ENCODE data around the gene KIFC3. TPM values are rescaled to one million over a fixed set of nuclear protein-coding genes. Genes with fewer than 3 reads are reported as not detected.

The KIFC3 gene
- total RNA-seq, 4 donors from 2014 or later = 116 to 206 (median 164) TPM

GRCh38 chr16:57775661-57776469, 26.4 kb downstream of the KIFC3 start:
- H3K4me3 ChIP-seq (ENCODE audit: low read depth, poor library complexity, severe bottlenecking) = no peak overlapping the region
- 82 to 83% methylated on average over 20 to 22 of the region's 23 CpGs for WGBS, 2 donors
- TF ChIP-seq POLR2A (IDR thresholded peaks at IDR 0.05) = no peak
- TF ChIP-seq, protein P1, sequence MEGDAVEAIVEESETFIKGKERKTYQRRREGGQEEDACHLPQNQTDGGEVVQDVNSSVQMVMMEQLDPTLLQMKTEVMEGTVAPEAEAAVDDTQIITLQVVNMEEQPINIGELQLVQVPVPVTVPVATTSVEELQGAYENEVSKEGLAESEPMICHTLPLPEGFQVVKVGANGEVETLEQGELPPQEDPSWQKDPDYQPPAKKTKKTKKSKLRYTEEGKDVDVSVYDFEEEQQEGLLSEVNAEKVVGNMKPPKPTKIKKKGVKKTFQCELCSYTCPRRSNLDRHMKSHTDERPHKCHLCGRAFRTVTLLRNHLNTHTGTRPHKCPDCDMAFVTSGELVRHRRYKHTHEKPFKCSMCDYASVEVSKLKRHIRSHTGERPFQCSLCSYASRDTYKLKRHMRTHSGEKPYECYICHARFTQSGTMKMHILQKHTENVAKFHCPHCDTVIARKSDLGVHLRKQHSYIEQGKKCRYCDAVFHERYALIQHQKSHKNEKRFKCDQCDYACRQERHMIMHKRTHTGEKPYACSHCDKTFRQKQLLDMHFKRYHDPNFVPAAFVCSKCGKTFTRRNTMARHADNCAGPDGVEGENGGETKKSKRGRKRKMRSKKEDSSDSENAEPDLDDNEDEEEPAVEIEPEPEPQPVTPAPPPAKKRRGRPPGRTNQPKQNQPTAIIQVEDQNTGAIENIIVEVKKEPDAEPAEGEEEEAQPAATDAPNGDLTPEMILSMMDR (IDR thresholded peaks at IDR 0.05) = no peak
- intact Hi-C loops (cut with DNase I; ENCODE audit: low total_unique reads) = loop anchor here (2.0 kb wide), 1 partner anchor 71 kb away; no protein-coding TSS in a partner anchor
- DNase-seq (ENCODE audit: low spot score in 2 of 2) = no peak

DNA sequence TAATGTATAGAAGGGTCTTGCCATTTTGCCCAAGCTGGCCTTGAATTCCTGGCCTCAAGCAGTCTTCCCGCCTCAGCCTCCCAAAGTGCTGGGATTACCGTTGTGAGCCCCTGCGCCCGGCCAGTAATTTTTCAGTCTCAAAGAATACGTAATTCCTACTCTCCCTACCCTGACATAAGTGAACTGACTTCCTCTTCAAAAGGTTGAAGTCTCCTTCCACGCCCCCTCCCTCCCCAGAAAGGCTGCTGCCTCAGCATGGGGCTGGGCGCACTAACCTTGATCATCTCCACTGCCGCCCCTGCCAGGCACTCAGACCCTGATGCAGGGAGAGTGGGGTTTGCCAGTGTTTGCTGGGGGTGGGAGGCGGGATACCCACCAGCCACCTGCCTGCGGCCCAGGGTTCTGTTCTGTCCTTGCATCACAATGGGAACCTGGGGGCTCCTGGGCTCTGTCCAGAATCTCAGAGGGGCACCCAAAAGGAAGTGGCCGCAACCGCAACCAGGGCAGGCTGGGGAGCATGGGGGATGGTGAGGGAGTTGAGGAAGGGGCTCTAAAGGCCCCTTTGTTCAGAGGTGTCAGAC, 27.5 kb downstream of the KIFC3 start:
- intact Hi-C loops (cut with DNase I; ENCODE audit: low total_unique reads) = no loop called here

GRCh38 chr16:57773655-57774295, 28.5 kb downstream of the KIFC3 start:
- DNase-seq (ENCODE audit: low spot score in 2 of 2) = no peak

More for the DNA sequence above, 27.5 kb downstream of the KIFC3 start:
- no peak for TF ChIP-seq POLR2A (IDR thresholded peaks at IDR 0.05)
- TF ChIP-seq, protein P1 (IDR thresholded peaks at IDR 0.05) = no peak
- DNase-seq (ENCODE audit: low spot score in 2 of 2) = no peak
- H3K4me3 ChIP-seq (ENCODE audit: low read depth, poor library complexity, severe bottlenecking) = no peak overlapping the region
- WGBS, 2 donors = 91 to 96% methylated on average over 12 of the region's 12 CpGs

GRCh38 chr16:57773019-57773418, 29.3 kb downstream of the KIFC3 start:
- TF ChIP-seq, protein P1 (IDR thresholded peaks at IDR 0.05) = no peak
- TF ChIP-seq POLR2A (IDR thresholded peaks at IDR 0.05) = no peak
- DNase-seq (ENCODE audit: low spot score in 2 of 2) = no peak
- no peak overlapping the region for H3K4me3 ChIP-seq (ENCODE audit: low read depth, poor library complexity, severe bottlenecking)
- 85 to 88% methylated on average over 11 of the region's 11 CpGs for WGBS, 2 donors
- intact Hi-C loops (cut with DNase I; ENCODE audit: low total_unique reads) = no loop called here

More at GRCh38 chr16:57773655-57774295, 28.5 kb downstream of the KIFC3 start:
- TF ChIP-seq POLR2A (IDR thresholded peaks at IDR 0.05) = no peak
- TF ChIP-seq, protein P1 (IDR thresholded peaks at IDR 0.05) = no peak
- H3K4me3 ChIP-seq (ENCODE audit: low read depth, poor library complexity, severe bottlenecking) = no peak overlapping the region
- intact Hi-C loops (cut with DNase I; ENCODE audit: low total_unique reads) = no loop called here
- whole genome bisulfite sequencing, 2 donors = 92 to 95% methylated on average over 11 of the region's 11 CpGs

DNA sequence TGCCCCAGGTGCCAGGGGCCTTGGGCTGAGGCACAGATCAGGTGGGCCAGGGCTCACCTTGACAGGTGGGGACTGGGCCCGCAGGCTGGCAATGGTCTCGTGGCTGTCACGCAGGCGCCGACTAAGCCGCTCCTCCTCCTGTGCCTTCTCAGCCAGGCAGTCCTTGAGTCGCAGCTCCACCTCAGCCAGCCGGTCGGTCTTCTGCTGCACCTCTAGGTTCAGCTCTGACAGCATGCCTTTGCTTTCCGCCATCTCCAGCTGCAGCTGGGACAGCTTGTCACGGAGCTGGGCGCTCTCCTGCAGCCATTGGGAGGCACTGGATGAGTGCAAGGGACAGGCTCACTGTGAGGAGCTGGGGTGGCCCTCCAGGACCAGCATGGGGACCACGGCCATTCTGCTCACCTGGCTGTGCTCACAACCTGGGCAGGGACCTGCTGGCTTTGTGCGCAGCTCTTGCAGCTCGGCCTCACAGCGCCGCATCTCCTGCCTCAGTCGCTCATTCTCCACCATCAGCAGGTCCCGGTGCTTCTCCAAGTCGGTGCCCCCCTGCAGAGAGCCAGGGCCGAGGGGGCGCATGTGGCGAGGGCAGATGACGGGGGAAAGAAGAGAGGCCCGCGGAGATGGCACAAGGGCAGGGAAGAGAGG, 31.0 kb downstream of the KIFC3 start:
- H3K4me3 ChIP-seq (ENCODE audit: low read depth, poor library complexity, severe bottlenecking) = no peak overlapping the region
- WGBS, 2 donors = 94 to 96% methylated on average over 26 of the region's 26 CpGs
- intact Hi-C loops (cut with DNase I; ENCODE audit: low total_unique reads) = no loop called here
- no peak for DNase-seq (ENCODE audit: low spot score in 2 of 2)
- no peak for TF ChIP-seq POLR2A (IDR thresholded peaks at IDR 0.05)
- TF ChIP-seq, protein P1 (IDR thresholded peaks at IDR 0.05) = no peak
